Panc1 (cell line): Measurements from ENCODE around the gene YTHDF1. TPM values are rescaled to one million over a fixed set of nuclear protein-coding genes. Genes with fewer than 3 reads are reported as not detected.
A peak's percentile ranks its signal among the peaks of the same experiment; 100 is the strongest.

Experiments
- ATAC-seq: fragments of 200-7000 bp; cut with Tn5 transposase; 2 replicates; pipeline ENCODE4 v1.9.1; 2020; ENCODE audit warnings: mild to moderate bottlenecking, moderate library complexity
- BruUV-seq: library from RNA; stranded (reverse); fragments of 400-500 nt; replicated peaks from 2 replicates; lab custom pipeline; 2021; lab: Mats Ljungman, UMichigan
- CTCF ChIA-PET: fragments of 300-600 bp; sonication (Branson Sonifier 250); formaldehyde crosslinking; loops from one replicate; lab custom pipeline; 2022; ENCODE audit warnings: antibody characterized with exemption; lab: Charles Lee
- POLR2A ChIA-PET: fragments of 300-600 bp; sonication (Branson Sonifier 250); formaldehyde crosslinking; loops from one replicate; lab custom pipeline; 2022; ENCODE audit warnings: antibody characterized with exemption; lab: Charles Lee
- DNase-seq: peaks from one replicate; pipeline ENCODE4 v3.0.0-alpha.2; 2010; ENCODE audit warnings: low read depth, low spot score
- H3K27ac ChIP-seq: 2 replicates; pipeline ENCODE4 v1.5.1; 2011; ENCODE audit warnings: mild to moderate bottlenecking, low read length, inconsistent platforms
- H3K27me3 ChIP-seq: fragments of 200-500 bp; sonication (Bioruptor generic); 2 replicates; pipeline ENCODE4 v1.6.0; 2014; ENCODE audit warnings: low read length, inconsistent platforms; ENCODE audit not compliant: control insufficient read depth, insufficient read depth
- H3K36me3 ChIP-seq: fragments of 200-500 bp; sonication (Bioruptor generic); 2 replicates; pipeline ENCODE4 v1.5.1; 2014; ENCODE audit warnings: inconsistent platforms, mild to moderate bottlenecking, low read length, moderate library complexity; ENCODE audit not compliant: control insufficient read depth, insufficient read depth
- H3K4me1 ChIP-seq: 2 replicates; pipeline ENCODE4 v1.5.1; 2011; ENCODE audit warnings: inconsistent platforms, mild to moderate bottlenecking, low read length, moderate library complexity; ENCODE audit not compliant: control insufficient read depth, insufficient read depth
- H3K4me3 ChIP-seq, 2 experiments: 2 replicates each; pipeline ENCODE4 v1.5.1; 2011 to 2012; ENCODE audit warnings: low read depth in 2 of 2, low read length in 2 of 2, mild to moderate bottlenecking in 2 of 2, inconsistent platforms in 1 of 2, moderate library complexity in 1 of 2
- H3K9me3 ChIP-seq: fragments of 200-500 bp; sonication (Bioruptor generic); 2 replicates; pipeline ENCODE4 v1.5.1; 2014; ENCODE audit warnings: low read depth, mild to moderate bottlenecking, inconsistent platforms, low read length, moderate library complexity; ENCODE audit not compliant: control insufficient read depth, insufficient read depth
- POLR2AphosphoS5 ChIP-seq: IDR thresholded peaks from 2 replicates; pipeline ENCODE4 v1.6.1; 2012; ENCODE audit warnings: mild to moderate bottlenecking, low read depth, low read length, moderate library complexity
- SIN3A ChIP-seq: IDR thresholded peaks from 2 replicates; pipeline ENCODE4 v1.6.1; 2012; ENCODE audit warnings: low read depth, mild to moderate bottlenecking, low read length, moderate library complexity, borderline replicate concordance; ENCODE audit not compliant: insufficient read depth
- TCF7L2 ChIP-seq: IDR thresholded peaks from 2 replicates; pipeline ENCODE4 v1.6.1; 2011; ENCODE audit warnings: mild to moderate bottlenecking, low read depth, low read length, inconsistent platforms
- in situ Hi-C: cut with HindIII; loops from 2 replicates; pipeline ENCODE4 v1.10.0; 2016; ENCODE audit warnings: low sequenced_read_pairs, low pct_unique_long_range_greater_than_20kb
- intact Hi-C: fragments of 100-400 bp; cut with micrococcal nuclease; formaldehyde crosslinking; loops from one replicate; pipeline ENCODE4 v1.10.0; 2022; ENCODE audit not compliant: unreplicated experiment
- total RNA-seq: library from RNA; stranded (reverse); gene quantifications from one replicate; pipeline ENCODE4 v1.2.1, GENCODE V29; 2021; ENCODE audit not compliant: unreplicated experiment
- TF ChIP-seq, protein P1 (sequence below), 2 experiments: IDR thresholded peaks; 2 replicates each; pipeline ENCODE4 v1.6.1; 2011 to 2012; ENCODE audit warnings: low read depth in 2 of 2, control low read depth in 1 of 2, low read length in 1 of 2, mild to moderate bottlenecking in 1 of 2, moderate library complexity in 1 of 2; ENCODE audit not compliant: insufficient read depth in 1 of 2
- TF ChIP-seq, protein P2 (sequence below): fragments of 450-650 bp; IDR thresholded peaks from 2 replicates; pipeline ENCODE4 v1.5.1; 2017; ENCODE audit warnings: mild to moderate bottlenecking

Gene YTHDF1
- total RNA-seq, 1 experiment from 2014 or later = 43.0 TPM

DNA sequence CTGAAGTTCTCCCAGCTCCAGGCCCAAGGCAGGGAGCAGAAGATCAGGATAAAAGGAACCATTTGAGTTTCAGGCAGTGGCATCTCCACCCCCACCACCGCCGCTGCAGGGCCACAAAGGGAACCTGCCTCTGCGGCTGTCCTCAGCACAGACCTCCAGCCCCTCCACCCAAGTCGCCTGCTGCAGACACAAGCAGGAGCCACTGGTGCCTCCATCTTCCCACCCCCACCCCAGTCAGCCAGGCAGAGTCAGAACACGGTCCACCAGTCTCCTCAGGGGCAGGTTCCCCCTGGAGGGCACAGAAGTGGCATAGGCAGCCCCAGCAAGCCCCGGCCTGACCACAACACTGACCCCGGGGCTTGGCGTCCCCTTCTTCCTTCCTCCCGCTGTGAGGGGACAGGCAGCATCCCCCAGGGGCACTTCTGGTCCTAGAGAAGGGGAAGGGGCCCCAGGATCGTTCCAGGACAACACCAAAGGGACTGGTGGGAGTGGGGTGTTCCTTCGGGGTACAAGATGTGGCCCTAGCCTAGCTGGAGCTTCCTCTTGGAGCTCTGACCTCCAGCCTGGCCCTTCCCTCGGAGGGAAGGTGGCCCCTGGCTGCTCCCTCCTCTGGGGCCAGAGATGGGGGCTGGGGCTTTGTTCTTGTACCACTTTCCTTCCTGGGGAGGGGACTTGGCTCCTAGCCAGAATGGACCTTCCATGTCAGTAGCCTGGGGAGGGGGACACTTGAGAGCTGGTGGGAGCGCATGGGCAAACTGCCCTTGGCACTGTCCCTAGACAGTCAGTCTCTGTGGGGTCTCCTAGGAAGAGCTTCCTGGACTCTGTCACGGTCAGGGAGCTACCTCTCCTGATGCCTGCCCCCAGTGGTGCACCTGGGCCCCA lies 36.0 kb downstream of the YTHDF1 start:
- ChIA-PET POLR2A (interaction anchor here (0.6 kb wide), 1 partner anchor 18 kb away, joined by 5 read pairs; no protein-coding TSS in a partner anchor), CTCF (no interaction called here)
- peaks cover 4% of the 10 kb centered on the region; the same call in 1 of the 2 replicates for H3K27me3 ChIP-seq
- TF ChIP-seq, protein P1, sequence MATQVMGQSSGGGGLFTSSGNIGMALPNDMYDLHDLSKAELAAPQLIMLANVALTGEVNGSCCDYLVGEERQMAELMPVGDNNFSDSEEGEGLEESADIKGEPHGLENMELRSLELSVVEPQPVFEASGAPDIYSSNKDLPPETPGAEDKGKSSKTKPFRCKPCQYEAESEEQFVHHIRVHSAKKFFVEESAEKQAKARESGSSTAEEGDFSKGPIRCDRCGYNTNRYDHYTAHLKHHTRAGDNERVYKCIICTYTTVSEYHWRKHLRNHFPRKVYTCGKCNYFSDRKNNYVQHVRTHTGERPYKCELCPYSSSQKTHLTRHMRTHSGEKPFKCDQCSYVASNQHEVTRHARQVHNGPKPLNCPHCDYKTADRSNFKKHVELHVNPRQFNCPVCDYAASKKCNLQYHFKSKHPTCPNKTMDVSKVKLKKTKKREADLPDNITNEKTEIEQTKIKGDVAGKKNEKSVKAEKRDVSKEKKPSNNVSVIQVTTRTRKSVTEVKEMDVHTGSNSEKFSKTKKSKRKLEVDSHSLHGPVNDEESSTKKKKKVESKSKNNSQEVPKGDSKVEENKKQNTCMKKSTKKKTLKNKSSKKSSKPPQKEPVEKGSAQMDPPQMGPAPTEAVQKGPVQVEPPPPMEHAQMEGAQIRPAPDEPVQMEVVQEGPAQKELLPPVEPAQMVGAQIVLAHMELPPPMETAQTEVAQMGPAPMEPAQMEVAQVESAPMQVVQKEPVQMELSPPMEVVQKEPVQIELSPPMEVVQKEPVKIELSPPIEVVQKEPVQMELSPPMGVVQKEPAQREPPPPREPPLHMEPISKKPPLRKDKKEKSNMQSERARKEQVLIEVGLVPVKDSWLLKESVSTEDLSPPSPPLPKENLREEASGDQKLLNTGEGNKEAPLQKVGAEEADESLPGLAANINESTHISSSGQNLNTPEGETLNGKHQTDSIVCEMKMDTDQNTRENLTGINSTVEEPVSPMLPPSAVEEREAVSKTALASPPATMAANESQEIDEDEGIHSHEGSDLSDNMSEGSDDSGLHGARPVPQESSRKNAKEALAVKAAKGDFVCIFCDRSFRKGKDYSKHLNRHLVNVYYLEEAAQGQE (IDR thresholded peaks at IDR 0.05; ENCODE audit: insufficient read depth in 1 of 2, low read depth in 2 of 2, low read length in 1 of 2) = no peak
- TF ChIP-seq POLR2AphosphoS5 = no peak
- no peak for TF ChIP-seq TCF7L2
- TF ChIP-seq, protein P2, sequence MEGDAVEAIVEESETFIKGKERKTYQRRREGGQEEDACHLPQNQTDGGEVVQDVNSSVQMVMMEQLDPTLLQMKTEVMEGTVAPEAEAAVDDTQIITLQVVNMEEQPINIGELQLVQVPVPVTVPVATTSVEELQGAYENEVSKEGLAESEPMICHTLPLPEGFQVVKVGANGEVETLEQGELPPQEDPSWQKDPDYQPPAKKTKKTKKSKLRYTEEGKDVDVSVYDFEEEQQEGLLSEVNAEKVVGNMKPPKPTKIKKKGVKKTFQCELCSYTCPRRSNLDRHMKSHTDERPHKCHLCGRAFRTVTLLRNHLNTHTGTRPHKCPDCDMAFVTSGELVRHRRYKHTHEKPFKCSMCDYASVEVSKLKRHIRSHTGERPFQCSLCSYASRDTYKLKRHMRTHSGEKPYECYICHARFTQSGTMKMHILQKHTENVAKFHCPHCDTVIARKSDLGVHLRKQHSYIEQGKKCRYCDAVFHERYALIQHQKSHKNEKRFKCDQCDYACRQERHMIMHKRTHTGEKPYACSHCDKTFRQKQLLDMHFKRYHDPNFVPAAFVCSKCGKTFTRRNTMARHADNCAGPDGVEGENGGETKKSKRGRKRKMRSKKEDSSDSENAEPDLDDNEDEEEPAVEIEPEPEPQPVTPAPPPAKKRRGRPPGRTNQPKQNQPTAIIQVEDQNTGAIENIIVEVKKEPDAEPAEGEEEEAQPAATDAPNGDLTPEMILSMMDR = no peak
- no peak for TF ChIP-seq SIN3A
- ATAC-seq (peak; percentile 11; the same call in 1 of the 2 replicates), DNase-seq (no peak)
- no peaks in the 10 kb centered on the region for H3K9me3 ChIP-seq
- H3K36me3 ChIP-seq = no peaks in the 10 kb centered on the region
- BruUV-seq = no TSS peak
- peaks cover 11% of the 10 kb centered on the region for H3K4me1 ChIP-seq
- no peak overlapping the region for H3K27ac ChIP-seq
- in situ Hi-C loops (no loop called here), intact Hi-C loops (loop anchor here (5.0 kb wide), 1 partner anchor 123 kb away; no protein-coding TSS in a partner anchor)
- no peak overlapping the region for H3K4me3 ChIP-seq

DNA sequence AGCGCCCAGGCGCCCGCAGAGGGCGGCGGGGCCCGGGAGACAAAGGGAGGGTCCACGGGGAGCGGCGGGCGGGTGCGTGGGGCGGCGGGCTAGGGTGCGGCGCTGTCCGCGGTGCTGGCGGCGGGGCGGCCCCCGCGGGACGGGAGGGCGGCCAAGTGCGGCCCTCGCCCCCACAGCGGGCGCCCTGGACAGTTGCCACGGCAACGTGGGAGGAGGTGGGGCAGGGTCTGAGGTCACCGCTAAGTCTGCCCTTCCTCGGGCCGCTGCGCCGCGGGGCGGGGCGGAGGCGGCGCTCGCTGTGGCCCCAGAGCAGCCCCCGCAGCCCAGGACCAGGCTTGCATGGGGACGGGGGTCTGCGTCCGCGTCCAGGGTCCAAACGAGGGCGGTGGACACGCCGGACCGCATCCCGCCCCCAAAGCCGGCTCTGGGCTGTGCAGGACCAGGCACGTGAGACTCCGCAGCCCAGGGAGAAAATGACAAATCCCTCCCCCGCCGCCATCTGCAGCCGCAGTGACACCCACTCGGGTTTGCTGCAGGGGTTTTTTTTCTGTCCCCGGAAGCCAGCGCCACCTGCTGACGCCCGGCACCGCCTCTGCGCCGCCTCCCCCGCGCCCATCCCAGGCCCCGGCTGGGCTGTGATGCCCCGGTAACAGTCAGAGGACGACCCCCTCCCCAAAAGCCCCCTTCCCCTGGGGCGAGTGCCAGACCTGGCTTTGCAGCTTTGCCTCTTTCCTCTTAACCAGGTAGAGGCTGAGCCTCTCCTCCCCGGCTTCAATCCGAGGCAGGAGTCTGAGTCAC lies 36.8 kb downstream of the YTHDF1 start:
- ChIA-PET CTCF (no interaction called here), POLR2A (no interaction called here)
- BruUV-seq = no TSS peak
- H3K27me3 ChIP-seq = peaks cover 4% of the 10 kb centered on the region; the same call in 1 of the 2 replicates
- no peak overlapping the region for H3K27ac ChIP-seq
- peaks cover 11% of the 10 kb centered on the region for H3K4me1 ChIP-seq
- intact Hi-C loops (loop anchor here (5.0 kb wide), 1 partner anchor 122 kb away; no protein-coding TSS in a partner anchor), in situ Hi-C loops (no loop called here)
- no peaks in the 10 kb centered on the region for H3K36me3 ChIP-seq
- no peaks in the 10 kb centered on the region for H3K9me3 ChIP-seq
- DNase-seq = no peak
- TF ChIP-seq SIN3A (no peak), POLR2AphosphoS5 (no peak), TCF7L2 (no peak)
- TF ChIP-seq, protein P1 (IDR thresholded peaks at IDR 0.05; ENCODE audit: insufficient read depth in 1 of 2, low read depth in 2 of 2, low read length in 1 of 2) = peak in 1 of 2 experiments; percentile 79; a peak in 2 of 4 replicates
- TF ChIP-seq, protein P2 = peak; percentile 88
- H3K4me3 ChIP-seq = peak overlapping the region; percentile 16 to 33; a peak in 3 of 4 replicates
- ATAC-seq = peak; percentile 46
